GM18907 (cell line): Measurements from ENCODE around the gene ACOX2.

Experiments
- ATAC-seq: cut with Tn5 transposase; IDR thresholded peaks from one replicate; pipeline ENCODE4 v1.9.1; 2021; ENCODE audit warnings: mild to moderate bottlenecking, moderate library complexity; ENCODE audit not compliant: unreplicated experiment

The ACOX2 gene

GRCh38 chr3:58514405-58514804 is 22.6 kb downstream of the ACOX2 start:
- no peak for ATAC-seq

DNA sequence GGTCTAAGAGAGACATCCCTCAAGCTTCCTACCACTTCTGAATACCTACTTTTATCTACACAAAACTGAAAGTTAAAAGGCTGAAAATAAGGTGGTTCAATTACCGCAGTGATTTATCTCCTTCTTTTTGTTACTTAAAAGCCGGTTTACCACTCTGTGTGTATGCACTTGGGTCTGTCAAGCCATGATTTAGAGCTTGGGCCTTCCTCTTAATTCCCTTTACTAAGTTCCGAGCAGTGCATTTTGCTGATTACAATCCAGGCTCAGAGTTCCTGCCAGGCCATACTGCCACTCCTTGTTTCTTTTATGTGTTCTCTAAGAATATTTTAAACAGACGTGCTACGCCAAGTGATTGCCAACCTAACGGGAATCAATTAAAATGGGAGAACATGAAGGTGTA is 28.6 kb downstream of the ACOX2 start:
- no peak for ATAC-seq

GRCh38 chr3:58507356-58508078 is 29.5 kb downstream of the ACOX2 start:
- no peak for ATAC-seq

DNA sequence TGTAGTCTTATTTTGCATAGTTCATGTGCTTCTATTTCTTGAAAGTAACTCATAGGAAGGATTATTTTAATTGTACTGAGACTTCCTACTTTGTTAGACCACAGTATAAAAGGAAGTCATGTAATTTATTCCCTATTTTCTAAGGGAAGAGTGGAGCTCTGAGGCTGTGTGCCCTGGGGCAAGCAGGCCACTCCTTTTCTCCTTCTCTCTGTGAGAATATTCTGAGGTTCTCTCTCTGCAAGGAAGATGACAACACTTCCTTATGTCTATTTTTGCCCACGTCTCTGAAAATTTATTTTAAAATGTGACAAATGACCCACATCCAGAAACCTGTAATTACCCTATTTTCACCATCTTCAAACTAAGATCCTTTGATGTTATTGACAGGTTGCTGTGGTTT is 34.1 kb downstream of the ACOX2 start:
- ATAC-seq: no peak

GRCh38 chr3:58497097-58497496 is 39.9 kb downstream of the ACOX2 start:
- ATAC-seq: no peak

- ATAC-seq: no peak
Observed at GRCh38 chr3:58496206-58496857, 40.7 kb downstream of the ACOX2 start.

GRCh38 chr3:58495101-58495500 is 41.9 kb downstream of the ACOX2 start:
- no peak for ATAC-seq

DNA sequence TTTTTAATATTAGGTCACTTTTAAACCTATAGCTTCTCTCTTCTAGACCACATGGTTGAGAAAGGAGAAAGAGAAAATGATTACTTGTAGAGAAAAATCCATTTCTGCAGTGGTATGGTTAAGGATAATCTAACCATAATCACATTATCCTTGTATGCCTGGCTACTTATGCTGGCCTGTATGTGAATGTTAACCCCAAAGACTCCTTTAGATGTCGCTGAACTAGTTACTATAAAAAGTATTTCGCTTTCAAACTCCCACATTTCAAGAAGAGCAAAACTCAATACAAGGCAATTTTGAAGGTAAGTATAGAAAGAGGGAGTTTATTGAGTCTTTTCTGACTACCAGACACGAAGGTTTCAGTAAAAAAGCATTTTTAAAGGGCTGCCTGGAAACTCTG is 42.9 kb downstream of the ACOX2 start:
- ATAC-seq: no peak

- ATAC-seq: no peak
Observed at GRCh38 chr3:58492494-58492905, 44.5 kb downstream of the ACOX2 start.

DNA sequence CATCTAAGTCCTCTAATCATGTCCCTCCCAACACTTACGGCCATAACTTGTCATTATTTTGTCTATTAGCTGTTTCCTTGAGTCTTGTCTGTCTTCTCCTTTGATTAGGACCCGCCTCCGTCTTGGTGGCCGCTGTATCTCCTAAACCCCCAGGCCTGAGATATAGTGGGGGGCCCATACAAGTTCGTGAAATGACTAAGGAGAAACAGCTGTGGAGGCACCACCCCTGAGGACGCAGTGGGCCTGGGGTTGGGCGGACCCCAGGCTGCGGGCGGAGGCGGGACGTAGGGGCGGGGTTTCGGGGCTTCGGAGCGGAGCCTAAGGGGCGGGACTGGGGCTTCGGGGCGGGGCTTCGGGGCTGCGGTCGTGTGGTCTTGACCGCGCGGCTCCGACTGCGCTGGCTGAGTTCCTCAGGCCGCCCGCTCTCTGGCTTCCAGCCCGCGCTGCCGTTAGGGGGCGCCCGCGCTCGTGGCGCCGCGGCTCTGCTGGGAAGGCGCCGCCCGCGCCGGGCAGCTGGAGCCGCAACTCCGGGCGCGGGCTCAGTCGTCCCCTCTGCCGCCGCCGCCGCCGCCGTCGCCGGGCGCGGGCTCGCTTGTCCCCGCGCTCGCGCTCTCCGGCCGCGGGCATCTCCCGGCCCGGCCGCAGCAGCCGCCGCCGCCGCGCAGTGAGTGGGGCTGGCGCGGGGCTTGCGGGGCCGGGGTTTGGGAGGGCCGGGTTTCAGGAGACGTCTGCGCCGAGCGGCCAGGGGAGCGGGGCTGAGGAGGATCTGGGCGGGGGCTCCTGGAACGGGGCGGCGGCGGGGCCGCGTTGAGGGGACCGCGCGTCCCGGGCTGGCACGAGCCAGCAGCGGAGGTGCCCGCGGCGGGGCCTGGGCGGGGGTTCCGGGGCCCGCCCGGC is 45.2 kb downstream of the ACOX2 start, which contains the start of gene KCTD6:
Gene KCTD6 (plus strand): TSS at position 591 of the 897 bp plus-strand sequence. CDS start 6,660 bp downstream, outside the sequence.
- ATAC-seq: peak; percentile 92

DNA sequence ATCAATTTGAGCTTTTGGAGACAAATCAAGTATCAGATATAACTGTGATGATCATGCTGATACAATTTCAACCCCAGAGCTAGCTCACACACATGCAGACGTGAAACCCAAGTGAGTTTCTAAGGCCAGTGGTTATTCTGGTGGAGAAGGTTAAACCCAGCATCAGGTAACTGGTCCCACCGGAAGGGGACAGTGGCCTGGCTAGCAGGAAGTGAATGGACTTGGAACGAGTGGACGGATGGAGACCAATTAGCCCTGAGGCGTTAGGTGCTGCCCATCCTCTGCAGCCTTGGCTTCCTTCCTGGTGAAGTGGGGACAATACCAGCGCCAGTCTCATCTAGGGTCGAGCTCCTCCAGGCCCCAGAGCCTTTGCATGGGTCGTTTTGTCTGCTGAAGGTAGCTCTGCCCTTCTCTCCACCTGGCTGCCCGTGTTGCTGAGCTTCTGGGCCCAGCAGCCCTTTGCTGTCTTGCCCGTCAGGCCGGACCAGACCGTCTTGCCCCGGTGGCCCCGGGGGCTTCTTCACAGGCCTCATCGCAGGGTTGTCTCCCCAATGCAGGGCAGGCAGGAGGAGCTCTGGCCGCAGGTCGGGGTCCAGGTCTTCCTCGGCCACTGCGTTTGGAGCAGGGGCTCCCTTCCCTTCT is 46.0 kb downstream of the ACOX2 start:
- peak; percentile 2 for ATAC-seq

DNA sequence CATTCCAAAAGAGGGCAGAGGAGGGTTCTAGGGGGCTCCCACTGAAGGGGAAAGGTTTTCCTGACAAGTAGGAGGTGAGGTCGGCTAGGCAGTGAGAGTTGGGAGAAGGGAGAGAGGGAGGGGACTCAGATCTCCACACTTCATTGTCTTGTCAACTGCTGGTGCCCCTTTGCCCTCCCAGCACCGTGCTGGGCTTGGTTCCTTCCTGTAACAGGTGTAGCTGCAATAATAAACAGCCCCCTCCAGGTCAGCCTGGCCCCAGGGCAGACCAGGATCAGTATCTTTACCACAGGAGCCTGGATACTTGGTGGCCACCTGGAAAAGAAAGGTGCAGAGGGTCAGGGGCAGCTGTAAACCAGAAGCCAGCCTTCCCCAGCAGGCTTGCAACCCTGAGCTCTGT is 48.0 kb downstream of the ACOX2 start:
- no peak for ATAC-seq

DNA sequence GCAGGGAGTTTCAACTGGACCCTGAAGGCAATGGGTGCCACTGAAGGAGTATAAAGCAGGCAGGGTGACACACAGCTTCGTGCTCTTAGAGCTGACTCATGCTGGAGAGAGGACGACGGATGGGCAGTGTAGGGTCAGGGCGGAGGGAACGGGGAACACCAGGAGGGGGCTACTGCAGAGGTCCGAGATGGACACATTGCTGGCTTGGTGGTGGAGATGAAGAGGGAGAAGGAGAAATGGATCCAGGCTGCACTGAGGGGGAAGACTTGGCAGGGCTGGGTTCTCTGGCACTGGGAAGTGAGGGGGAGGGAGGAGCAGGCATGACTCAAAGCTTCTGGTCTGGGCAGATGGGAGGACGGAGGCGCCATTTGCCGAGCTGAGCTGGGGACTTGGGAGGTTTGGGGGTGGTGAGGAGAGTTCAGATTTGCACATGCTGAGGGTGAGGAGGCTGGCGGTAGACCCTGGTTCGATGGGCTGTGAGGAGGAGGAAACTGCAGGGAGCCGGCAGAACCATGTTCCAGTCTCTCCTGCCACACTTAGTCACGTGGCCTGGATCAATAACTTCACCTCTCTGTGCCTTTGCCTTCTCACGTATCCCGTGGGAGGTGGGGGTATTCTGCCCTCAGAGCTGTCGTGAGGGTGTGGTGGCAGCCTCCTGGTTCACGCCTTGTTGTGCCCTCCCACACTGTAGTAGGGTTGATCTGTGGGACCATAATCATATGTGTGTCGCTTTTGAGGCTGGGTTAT is 49.7 kb downstream of the ACOX2 start:
- ATAC-seq: no peak

- no peak for ATAC-seq
Observed at GRCh38 chr3:58485801-58486435, 51.1 kb downstream of the ACOX2 start.

GRCh38 chr3:58484722-58485069 is 52.3 kb downstream of the ACOX2 start:
- no peak for ATAC-seq

DNA sequence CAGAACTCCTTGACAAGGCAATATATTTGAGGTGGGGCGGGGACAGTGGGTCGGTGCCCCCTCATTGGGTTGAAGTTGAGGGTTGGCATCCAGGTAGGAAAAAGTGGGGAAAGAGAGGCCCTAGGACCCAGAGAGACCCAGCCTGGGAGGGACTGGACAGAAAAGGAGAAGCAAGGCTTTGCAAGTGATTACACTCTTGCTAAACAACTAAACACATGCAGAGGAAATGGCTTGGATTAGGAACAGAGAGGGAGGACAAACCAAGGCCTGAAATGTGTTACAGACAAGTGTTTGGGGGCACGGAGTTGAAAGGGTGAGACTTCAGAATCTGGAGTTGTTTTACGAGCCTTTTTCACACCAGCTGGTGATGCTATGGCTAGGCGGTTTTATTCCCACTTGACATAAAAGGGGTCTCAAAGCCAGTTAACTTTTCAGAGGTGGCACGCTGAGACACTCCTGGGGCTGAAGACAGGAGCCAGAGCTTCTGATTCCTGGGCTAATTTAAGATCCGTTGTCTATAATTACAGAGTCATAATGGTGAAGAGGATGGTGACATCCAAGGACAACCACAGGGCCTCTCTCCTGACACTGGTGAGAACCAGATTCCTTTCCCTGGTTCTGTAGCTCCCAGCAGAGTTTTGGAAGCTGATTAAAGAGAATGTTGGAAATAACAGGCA is 52.8 kb downstream of the ACOX2 start:
- no peak for ATAC-seq

- no peak for ATAC-seq
Observed at GRCh38 chr3:58482917-58483636, 53.9 kb downstream of the ACOX2 start.

- no peak for ATAC-seq
Observed at GRCh38 chr3:58480309-58480708, 56.7 kb downstream of the ACOX2 start.

- ATAC-seq: no peak
Observed at GRCh38 chr3:58478781-58479180, 58.2 kb downstream of the ACOX2 start.
